RWPE1 (cell line): ENCODE data around the gene OTUB1.

Experiments
- CTCF ChIA-PET: fragments of 350-600 bp; sonication (Branson Sonifier 250); formaldehyde crosslinking; extraction: SDS; loops from one replicate; lab custom pipeline; 2021; lab: Yijun Ruan, JAX
- POLR2A ChIA-PET: fragments of 400-600 bp; formaldehyde crosslinking; extraction: SDS; loops from one replicate; lab custom pipeline; 2020; ENCODE audit warnings: antibody characterized with exemption; ENCODE audit not compliant: low non-redundant PET; lab: Yijun Ruan, JAX
- DNase-seq: peaks from one replicate; pipeline ENCODE4 v3.0.0; 2012; ENCODE audit warnings: low spot score
- H3K27ac ChIP-seq: fragments of 450-650 bp; 2 replicates; pipeline ENCODE4 v1.5.1; 2017
- TF ChIP-seq, protein P1 (sequence below): fragments of 450-650 bp; conservative IDR thresholded peaks from 2 replicates; pipeline ENCODE4 v1.5.1; 2017; ENCODE audit warnings: low read depth, mild to moderate bottlenecking

The OTUB1 gene

DNA sequence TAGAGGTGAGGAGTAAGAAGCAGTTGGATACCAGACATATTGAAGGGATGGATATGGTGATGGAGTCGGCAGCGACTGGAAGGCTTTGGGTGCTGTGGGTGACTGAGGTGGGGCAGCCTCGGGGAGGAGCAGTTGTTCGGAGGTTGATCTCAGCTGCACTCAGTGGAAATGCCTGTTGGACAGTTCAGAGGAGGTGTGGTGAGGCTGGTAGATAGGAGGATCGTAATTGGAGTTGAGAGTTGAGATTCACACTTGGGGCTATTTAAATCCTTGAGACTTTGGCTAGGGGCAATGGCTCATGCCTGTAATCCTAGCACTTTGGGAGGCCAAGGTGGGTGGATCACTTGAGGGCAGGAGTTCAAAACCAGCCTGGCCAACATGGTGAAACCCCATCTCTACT, 6.9 kb downstream of the OTUB1 start:
- CTCF ChIA-PET, result no interaction called here
- peak overlapping the region; percentile 85 for H3K27ac ChIP-seq
- TF ChIP-seq, protein P1, sequence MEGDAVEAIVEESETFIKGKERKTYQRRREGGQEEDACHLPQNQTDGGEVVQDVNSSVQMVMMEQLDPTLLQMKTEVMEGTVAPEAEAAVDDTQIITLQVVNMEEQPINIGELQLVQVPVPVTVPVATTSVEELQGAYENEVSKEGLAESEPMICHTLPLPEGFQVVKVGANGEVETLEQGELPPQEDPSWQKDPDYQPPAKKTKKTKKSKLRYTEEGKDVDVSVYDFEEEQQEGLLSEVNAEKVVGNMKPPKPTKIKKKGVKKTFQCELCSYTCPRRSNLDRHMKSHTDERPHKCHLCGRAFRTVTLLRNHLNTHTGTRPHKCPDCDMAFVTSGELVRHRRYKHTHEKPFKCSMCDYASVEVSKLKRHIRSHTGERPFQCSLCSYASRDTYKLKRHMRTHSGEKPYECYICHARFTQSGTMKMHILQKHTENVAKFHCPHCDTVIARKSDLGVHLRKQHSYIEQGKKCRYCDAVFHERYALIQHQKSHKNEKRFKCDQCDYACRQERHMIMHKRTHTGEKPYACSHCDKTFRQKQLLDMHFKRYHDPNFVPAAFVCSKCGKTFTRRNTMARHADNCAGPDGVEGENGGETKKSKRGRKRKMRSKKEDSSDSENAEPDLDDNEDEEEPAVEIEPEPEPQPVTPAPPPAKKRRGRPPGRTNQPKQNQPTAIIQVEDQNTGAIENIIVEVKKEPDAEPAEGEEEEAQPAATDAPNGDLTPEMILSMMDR, result no peak
- DNase-seq, result no peak
- POLR2A ChIA-PET, result no interaction called here

DNA sequence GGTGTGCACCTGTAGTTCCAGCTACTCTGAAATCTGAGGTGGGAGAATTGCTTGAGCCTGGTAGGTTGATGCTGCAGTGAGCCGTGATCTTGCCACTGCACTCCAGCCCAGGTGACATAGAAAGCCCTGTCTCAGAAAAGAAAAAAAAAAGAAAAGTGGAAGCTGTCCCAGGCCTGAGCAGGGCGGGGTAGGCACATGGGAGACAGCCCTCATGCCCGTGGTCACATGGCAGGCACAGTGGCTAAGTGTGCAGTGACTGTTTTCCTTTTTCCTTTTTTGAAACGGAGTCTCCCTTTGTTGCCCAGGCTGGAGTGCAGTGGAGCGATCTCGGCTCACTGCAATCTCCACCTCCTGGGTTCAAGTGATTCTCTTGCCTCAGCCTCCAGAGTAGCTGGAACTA, 7.8 kb downstream of the OTUB1 start:
- TF ChIP-seq, protein P1, result no peak
- ChIA-PET CTCF (interaction anchor here (0.6 kb wide), 1 partner anchor 353 kb away, joined by 5 read pairs; no protein-coding TSS in a partner anchor), POLR2A (no interaction called here)
- peak overlapping the region; percentile 85 for H3K27ac ChIP-seq
- no peak for DNase-seq

DNA sequence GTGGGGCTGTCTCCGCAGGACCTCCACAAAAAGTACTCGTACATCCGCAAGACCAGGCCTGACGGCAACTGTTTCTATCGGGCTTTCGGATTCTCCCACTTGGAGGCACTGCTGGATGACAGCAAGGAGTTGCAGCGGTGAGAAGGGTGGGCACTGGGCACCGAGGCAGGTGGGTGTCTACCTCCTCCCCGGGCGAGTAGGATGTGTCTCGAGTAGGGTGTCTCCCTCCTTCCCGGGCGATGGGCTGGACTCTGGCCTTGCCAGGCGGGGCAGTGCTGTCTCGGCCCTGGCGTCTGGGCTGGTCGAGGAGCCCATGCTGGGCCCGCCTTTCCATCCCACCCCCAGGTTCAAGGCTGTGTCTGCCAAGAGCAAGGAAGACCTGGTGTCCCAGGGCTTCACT, 10.3 kb downstream of the OTUB1 start:
- no peak for DNase-seq
- ChIA-PET POLR2A (no interaction called here), CTCF (no interaction called here)
- TF ChIP-seq, protein P1, result no peak
- H3K27ac ChIP-seq, result peak overlapping the region; percentile 85

DNA sequence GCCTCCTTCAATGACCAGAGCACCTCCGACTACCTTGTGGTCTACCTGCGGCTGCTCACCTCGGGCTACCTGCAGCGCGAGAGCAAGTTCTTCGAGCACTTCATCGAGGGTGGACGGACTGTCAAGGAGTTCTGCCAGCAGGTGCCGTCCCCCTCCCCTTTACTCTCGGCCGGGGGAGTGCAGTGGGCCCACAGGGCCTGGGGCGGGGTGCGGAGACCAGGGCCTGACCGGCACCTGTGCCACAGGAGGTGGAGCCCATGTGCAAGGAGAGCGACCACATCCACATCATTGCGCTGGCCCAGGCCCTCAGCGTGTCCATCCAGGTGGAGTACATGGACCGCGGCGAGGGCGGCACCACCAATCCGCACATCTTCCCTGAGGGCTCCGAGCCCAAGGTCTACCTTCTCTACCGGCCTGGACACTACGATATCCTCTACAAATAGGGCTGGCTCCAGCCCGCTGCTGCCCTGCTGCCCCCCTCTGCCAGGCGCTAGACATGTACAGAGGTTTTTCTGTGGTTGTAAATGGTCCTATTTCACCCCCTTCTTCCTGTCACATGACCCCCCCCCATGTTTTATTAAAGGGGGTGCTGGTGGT, 11.0 kb downstream of the OTUB1 start:
- ChIA-PET CTCF (interaction anchor here (5.1 kb wide), 1 partner anchor 152 kb away, joined by 45 read pairs; no protein-coding TSS in a partner anchor), POLR2A (interaction anchor here (0.7 kb wide), 1 partner anchor 9 kb away, joined by 3 read pairs; no protein-coding TSS in a partner anchor)
- peak overlapping the region; percentile 85 for H3K27ac ChIP-seq
- DNase-seq, result no peak
- TF ChIP-seq, protein P1, result no peak

GRCh38 chr11:63997801-63998337, 11.6 kb downstream of the OTUB1 start:
- TF ChIP-seq, protein P1, result no peak
- H3K27ac ChIP-seq, result peak overlapping the region; percentile 85
- ChIA-PET POLR2A (interaction anchor here (0.7 kb wide), 1 partner anchor 10 kb away, joined by 3 read pairs; no protein-coding TSS in a partner anchor), CTCF (interaction anchor here (0.6 to 5.1 kb wide), 2 partner anchors 151 to 163 kb away, joined by 4 to 45 read pairs; no protein-coding TSS in a partner anchor)
- DNase-seq, result no peak

GRCh38 chr11:63998558-63999348, 12.5 kb downstream of the OTUB1 start:
- POLR2A ChIA-PET, result no interaction called here
- TF ChIP-seq, protein P1, result no peak; the same call in 1 of the 2 replicates
- peak; percentile 81 for DNase-seq
- CTCF ChIA-PET, result interaction anchor here (0.6 to 5.1 kb wide), 6 partner anchors 17 to 162 kb away, joined by 3 to 45 read pairs (median 7); no protein-coding TSS in a partner anchor
- peak overlapping the region; percentile 85 for H3K27ac ChIP-seq
